Endodermal cell (in vitro differentiated cells): Measurements from ENCODE around the gene ATAD2B. TPM values are rescaled to one million over a fixed set of nuclear protein-coding genes. Genes with fewer than 3 reads are reported as not detected.

Experiments
- DNase-seq: peaks from one replicate; pipeline ENCODE4 v3.0.0-alpha.2; 2017
- H3K27ac ChIP-seq: 2 replicates; pipeline ENCODE4 v1.5.1; 2013; ENCODE audit warnings: mild to moderate bottlenecking, low read depth, low read length, moderate library complexity
- H3K27me3 ChIP-seq: 2 replicates; pipeline ENCODE4 v1.6.1; 2013; ENCODE audit warnings: mild to moderate bottlenecking, low read length, moderate library complexity; ENCODE audit not compliant: insufficient read depth, control insufficient read depth, poor library complexity, severe bottlenecking
- H3K36me3 ChIP-seq: 2 replicates; pipeline ENCODE4 v1.7.0; 2013; ENCODE audit warnings: mild to moderate bottlenecking, low read length, moderate library complexity; ENCODE audit not compliant: control insufficient read depth, insufficient read depth
- H3K4me1 ChIP-seq: one replicate; pipeline ENCODE4 v1.7.0; 2013; ENCODE audit warnings: low read length; ENCODE audit not compliant: control insufficient read depth, insufficient read depth
- H3K4me3 ChIP-seq: 2 replicates; pipeline ENCODE4 v1.5.1; 2013; ENCODE audit warnings: mild to moderate bottlenecking, low read length, moderate library complexity
- H3K9ac ChIP-seq: 2 replicates; pipeline ENCODE4 v1.6.1; 2013; ENCODE audit warnings: mild to moderate bottlenecking, low read length, moderate library complexity; ENCODE audit not compliant: poor library complexity, severe bottlenecking; ENCODE audit errors: extremely low read depth
- H3K9me3 ChIP-seq: 2 replicates; pipeline ENCODE4 v1.6.1; 2013; ENCODE audit warnings: mild to moderate bottlenecking, low read length, moderate library complexity; ENCODE audit not compliant: control insufficient read depth
- H3K27ac Mint-ChIP-seq: 2 replicates; pipeline ENCODE4 v1.8.0; 2020; ENCODE audit warnings: mixed read lengths
- H3K27me3 Mint-ChIP-seq: 2 replicates; pipeline ENCODE4 v1.8.0; 2021; ENCODE audit warnings: mild to moderate bottlenecking, mixed read lengths; ENCODE audit not compliant: insufficient read depth
- H3K36me3 Mint-ChIP-seq: 2 replicates; pipeline ENCODE4 v1.8.0; 2020; ENCODE audit warnings: low read depth, mixed read lengths
- H3K4me1 Mint-ChIP-seq: 2 replicates; pipeline ENCODE4 v1.8.0; 2020; ENCODE audit warnings: mixed read lengths
- H3K4me3 Mint-ChIP-seq: 2 replicates; pipeline ENCODE4 v1.8.0; 2020; ENCODE audit warnings: mild to moderate bottlenecking, moderate library complexity, mixed read lengths
- H3K9me3 Mint-ChIP-seq: 2 replicates; pipeline ENCODE4 v1.8.0; 2020; ENCODE audit warnings: mild to moderate bottlenecking, mixed read lengths
- WGBS, 2 experiments: methylation state at CpG; one replicate each; pipeline versions ENCODE4 v1.1.5 to v1.1.7; 2013; ENCODE audit warnings: missing lambda C conversion rate in 2 of 2, mixed read lengths in 1 of 2; ENCODE audit not compliant: insufficient coverage in 1 of 2, insufficient read length in 1 of 2; 5-methylcytosine and 5-hydroxymethylcytosine counted together
- total RNA-seq, 2 donors: library from RNA; stranded (reverse); fragmentation: NEBNext Ultra II Directional in 1 of 2; extraction: Animal tissue kit (Norgen Biotek cat#: 25700) in 1 of 2; gene quantifications; 2 replicates in 1 of 2; 3 replicates in 1 of 2; pipeline ENCODE4 v1.2.1, GENCODE V29; 2021
- TF ChIP-seq, protein P1 (sequence below): fragments of 200-600 bp; sonication (generic); conservative IDR thresholded peaks from 2 replicates; pipeline ENCODE4 v1.5.0; 2021; ENCODE audit warnings: antibody characterized with exemption, mild to moderate bottlenecking

ATAD2B gene
- total RNA-seq, 2 donors from 2014 or later, result 18.6 to 20.7 TPM

GRCh38 chr2:23867449-23867848 is 59.5 kb downstream of the ATAD2B start:
- Histone ChIP-seq H3K36me3 (peaks cover 58% of the 10 kb centered on the region), H3K4me3 (no peak overlapping the region), H3K27me3 (no peaks in the 10 kb centered on the region), H3K9me3 (no peaks in the 10 kb centered on the region), H3K4me1 (no peaks in the 10 kb centered on the region), H3K9ac (no peak overlapping the region), H3K27ac (no peak overlapping the region)
- 97 to 100% methylated on average over 2 of the region's 2 CpGs for WGBS, 2 experiments
- Mint-ChIP-seq H3K36me3 (peaks cover 36% of the 10 kb centered on the region), H3K27me3 (no peaks in the 10 kb centered on the region), H3K9me3 (no peaks in the 10 kb centered on the region), H3K4me1 (no peaks in the 10 kb centered on the region), H3K4me3 (no peak overlapping the region), H3K27ac (no peak overlapping the region)
- TF ChIP-seq, protein P1, sequence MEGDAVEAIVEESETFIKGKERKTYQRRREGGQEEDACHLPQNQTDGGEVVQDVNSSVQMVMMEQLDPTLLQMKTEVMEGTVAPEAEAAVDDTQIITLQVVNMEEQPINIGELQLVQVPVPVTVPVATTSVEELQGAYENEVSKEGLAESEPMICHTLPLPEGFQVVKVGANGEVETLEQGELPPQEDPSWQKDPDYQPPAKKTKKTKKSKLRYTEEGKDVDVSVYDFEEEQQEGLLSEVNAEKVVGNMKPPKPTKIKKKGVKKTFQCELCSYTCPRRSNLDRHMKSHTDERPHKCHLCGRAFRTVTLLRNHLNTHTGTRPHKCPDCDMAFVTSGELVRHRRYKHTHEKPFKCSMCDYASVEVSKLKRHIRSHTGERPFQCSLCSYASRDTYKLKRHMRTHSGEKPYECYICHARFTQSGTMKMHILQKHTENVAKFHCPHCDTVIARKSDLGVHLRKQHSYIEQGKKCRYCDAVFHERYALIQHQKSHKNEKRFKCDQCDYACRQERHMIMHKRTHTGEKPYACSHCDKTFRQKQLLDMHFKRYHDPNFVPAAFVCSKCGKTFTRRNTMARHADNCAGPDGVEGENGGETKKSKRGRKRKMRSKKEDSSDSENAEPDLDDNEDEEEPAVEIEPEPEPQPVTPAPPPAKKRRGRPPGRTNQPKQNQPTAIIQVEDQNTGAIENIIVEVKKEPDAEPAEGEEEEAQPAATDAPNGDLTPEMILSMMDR, result no peak
- DNase-seq, result no peak

DNA sequence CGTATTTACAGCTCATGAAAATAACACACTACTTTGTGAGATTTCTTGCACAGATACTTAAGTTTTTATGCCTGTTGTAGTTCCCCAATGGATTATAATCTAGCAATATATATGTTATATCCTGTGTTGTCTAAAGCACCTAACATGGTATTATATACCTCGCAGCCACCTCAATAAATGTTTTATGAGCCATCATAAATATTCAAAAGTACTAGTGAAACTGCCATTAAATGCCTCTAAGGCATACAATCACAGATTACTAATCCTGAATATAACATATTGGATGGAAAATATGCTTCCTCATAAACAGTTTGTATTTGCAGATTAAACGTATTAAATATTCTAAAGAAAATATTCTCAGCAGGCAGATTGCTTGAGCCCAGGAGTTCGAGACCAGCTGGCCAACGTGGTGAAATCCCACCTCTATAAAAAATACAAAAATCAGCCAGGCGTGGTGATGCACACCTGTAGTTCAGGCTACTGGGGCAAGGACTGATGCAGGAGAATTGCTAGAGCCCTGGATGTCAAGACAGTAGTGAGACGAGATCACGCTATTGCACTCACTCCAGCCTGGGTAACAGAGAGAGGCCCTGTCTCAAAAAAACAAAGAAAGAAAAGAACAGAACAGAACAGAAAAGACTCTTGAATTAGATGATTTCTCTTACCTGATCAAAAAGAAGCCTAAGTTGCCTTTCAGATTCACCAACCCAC is 64.1 kb downstream of the ATAD2B start:
- WGBS, 2 experiments, result 85 to 97% methylated on average over 4 to 8 of the region's 8 CpGs
- no peak overlapping the region for H3K4me3 Mint-ChIP-seq
- no peak overlapping the region for H3K27ac ChIP-seq

GRCh38 chr2:23861952-23862351 is 65.0 kb downstream of the ATAD2B start:
- Mint-ChIP-seq H3K4me1 (no peaks in the 10 kb centered on the region), H3K9me3 (no peaks in the 10 kb centered on the region), H3K27ac (no peak overlapping the region), H3K36me3 (peaks cover 37% of the 10 kb centered on the region), H3K4me3 (no peak overlapping the region), H3K27me3 (no peaks in the 10 kb centered on the region)
- H3K27me3 ChIP-seq, result no peaks in the 10 kb centered on the region
- H3K4me3 ChIP-seq, result no peak overlapping the region
- 95 to 100% methylated on average over 2 to 4 of the region's 4 CpGs for WGBS, 2 experiments
- no peaks in the 10 kb centered on the region for H3K4me1 ChIP-seq
- DNase-seq, result no peak
- H3K36me3 ChIP-seq, result peaks cover 36% of the 10 kb centered on the region
- no peak overlapping the region for H3K27ac ChIP-seq
- H3K9ac ChIP-seq, result no peak overlapping the region
- H3K9me3 ChIP-seq, result no peaks in the 10 kb centered on the region
- TF ChIP-seq, protein P1, result no peak

More for the DNA sequence above, 64.1 kb downstream of the ATAD2B start:
- Histone ChIP-seq H3K9ac (no peak overlapping the region), H3K9me3 (no peaks in the 10 kb centered on the region), H3K27me3 (no peaks in the 10 kb centered on the region), H3K4me1 (no peaks in the 10 kb centered on the region), H3K36me3 (peaks cover 42% of the 10 kb centered on the region), H3K4me3 (no peak overlapping the region)
- H3K36me3 Mint-ChIP-seq, result peaks cover 41% of the 10 kb centered on the region
- no peaks in the 10 kb centered on the region for H3K9me3 Mint-ChIP-seq
- DNase-seq, result no peak
- TF ChIP-seq, protein P1, result no peak
- H3K4me1 Mint-ChIP-seq, result no peaks in the 10 kb centered on the region
- no peaks in the 10 kb centered on the region for H3K27me3 Mint-ChIP-seq
- peak overlapping the region; percentile 24 for H3K27ac Mint-ChIP-seq
